DOHH2 (cell line): Measurements from ENCODE around the gene SRP19.

Source experiments
- H3F3A ChIP-seq: fragments of 200-600 bp; sonication (generic), shearing (Covaris generic); 2 replicates; pipeline ENCODE4 v1.6.0; 2016; ENCODE audit warnings: antibody characterized with exemption, mild to moderate bottlenecking; ENCODE audit not compliant: control insufficient read depth, insufficient read depth
- H3K27ac ChIP-seq: fragments of 200-600 bp; sonication (generic); 2 replicates; pipeline ENCODE4 v1.5.1; 2014; ENCODE audit warnings: low read depth, mild to moderate bottlenecking, low read length, moderate library complexity
- H3K27me3 ChIP-seq: fragments of 200-600 bp; sonication (generic); 2 replicates; pipeline ENCODE4 v1.6.1; 2014; ENCODE audit warnings: mild to moderate bottlenecking, low read length, mixed read lengths; ENCODE audit not compliant: control insufficient read depth
- H3K36me3 ChIP-seq: fragments of 200-600 bp; sonication (generic); 2 replicates; pipeline ENCODE4 v1.6.1; 2014; ENCODE audit warnings: mild to moderate bottlenecking, low read length, moderate library complexity, mixed read lengths; ENCODE audit not compliant: control insufficient read depth
- H3K4me1 ChIP-seq: fragments of 200-600 bp; sonication (generic); 2 replicates; pipeline ENCODE4 v1.6.1; 2014; ENCODE audit warnings: mild to moderate bottlenecking, low read length, mixed read lengths; ENCODE audit not compliant: control insufficient read depth
- H3K4me2 ChIP-seq: fragments of 200-600 bp; sonication (generic); 2 replicates; pipeline ENCODE4 v1.6.0; 2014; ENCODE audit warnings: mild to moderate bottlenecking, low read length, moderate library complexity
- H3K4me3 ChIP-seq: fragments of 200-600 bp; sonication (generic); 2 replicates; pipeline ENCODE4 v1.5.1; 2014; ENCODE audit warnings: mild to moderate bottlenecking, low read length, mixed read lengths
- H3K79me2 ChIP-seq: fragments of 200-600 bp; sonication (generic); 2 replicates; pipeline ENCODE4 v1.6.1; 2014; ENCODE audit warnings: mild to moderate bottlenecking, low read length, mixed read lengths; ENCODE audit not compliant: control insufficient read depth
- H3K9me2 ChIP-seq: fragments of 200-600 bp; sonication (generic); replicated peaks from 2 replicates; pipeline ENCODE4 v1.6.1; 2014; ENCODE audit warnings: mild to moderate bottlenecking, low read length, mixed read lengths; ENCODE audit not compliant: control insufficient read depth
- H3K9me3 ChIP-seq: fragments of 200-600 bp; sonication (generic); 2 replicates; pipeline ENCODE4 v1.6.1; 2014; ENCODE audit warnings: antibody characterized with exemption, low read length, mixed read lengths; ENCODE audit not compliant: control insufficient read depth, insufficient read depth
- H4K20me1 ChIP-seq: fragments of 200-600 bp; sonication (generic); 2 replicates; pipeline ENCODE4 v1.6.0; 2014; ENCODE audit warnings: low read depth, mild to moderate bottlenecking, antibody characterized with exemption, low read length, moderate library complexity; ENCODE audit not compliant: control insufficient read depth, insufficient read depth
- EZH2phosphoT487 ChIP-seq: fragments of 200-600 bp; sonication (generic); IDR thresholded peaks from 2 replicates; pipeline ENCODE4 v1.6.1; 2017; ENCODE audit warnings: borderline replicate concordance, mild to moderate bottlenecking, antibody characterized with exemption, low read length, moderate library complexity, mixed read lengths
- TF ChIP-seq, protein P1 (sequence below): fragments of 200-600 bp; sonication (generic); IDR thresholded peaks from one replicate; pipeline ENCODE4 v1.5.1; 2014; ENCODE audit warnings: antibody characterized with exemption, mild to moderate bottlenecking, low read depth, low read length; ENCODE audit not compliant: poor library complexity, severe bottlenecking

The SRP19 gene

DNA sequence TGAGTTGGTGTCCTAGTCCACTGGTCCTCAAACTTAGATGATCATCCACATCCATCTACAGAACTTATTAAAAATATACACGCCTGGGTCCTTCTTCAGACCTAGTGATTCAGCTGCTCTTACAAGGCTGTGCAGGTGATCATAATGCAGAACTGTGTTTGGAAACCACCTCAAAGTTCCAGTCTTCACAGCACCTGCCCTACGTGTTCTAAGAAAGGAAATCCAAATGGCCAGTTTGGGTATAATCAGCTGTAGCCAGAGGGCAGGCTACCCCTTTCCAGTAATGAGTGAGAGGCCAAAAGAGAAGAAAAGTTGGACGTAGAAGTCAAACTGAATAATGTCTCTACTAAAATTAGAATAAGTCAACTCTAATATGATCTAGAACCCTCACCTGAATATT is 45.5 kb downstream of the SRP19 start:
- Histone ChIP-seq H3K36me3 (peaks cover 75% of the 10 kb centered on the region), H3K79me2 (peaks cover 70% of the 10 kb centered on the region)
- TF ChIP-seq, protein P1, sequence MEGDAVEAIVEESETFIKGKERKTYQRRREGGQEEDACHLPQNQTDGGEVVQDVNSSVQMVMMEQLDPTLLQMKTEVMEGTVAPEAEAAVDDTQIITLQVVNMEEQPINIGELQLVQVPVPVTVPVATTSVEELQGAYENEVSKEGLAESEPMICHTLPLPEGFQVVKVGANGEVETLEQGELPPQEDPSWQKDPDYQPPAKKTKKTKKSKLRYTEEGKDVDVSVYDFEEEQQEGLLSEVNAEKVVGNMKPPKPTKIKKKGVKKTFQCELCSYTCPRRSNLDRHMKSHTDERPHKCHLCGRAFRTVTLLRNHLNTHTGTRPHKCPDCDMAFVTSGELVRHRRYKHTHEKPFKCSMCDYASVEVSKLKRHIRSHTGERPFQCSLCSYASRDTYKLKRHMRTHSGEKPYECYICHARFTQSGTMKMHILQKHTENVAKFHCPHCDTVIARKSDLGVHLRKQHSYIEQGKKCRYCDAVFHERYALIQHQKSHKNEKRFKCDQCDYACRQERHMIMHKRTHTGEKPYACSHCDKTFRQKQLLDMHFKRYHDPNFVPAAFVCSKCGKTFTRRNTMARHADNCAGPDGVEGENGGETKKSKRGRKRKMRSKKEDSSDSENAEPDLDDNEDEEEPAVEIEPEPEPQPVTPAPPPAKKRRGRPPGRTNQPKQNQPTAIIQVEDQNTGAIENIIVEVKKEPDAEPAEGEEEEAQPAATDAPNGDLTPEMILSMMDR = no peak
- no peak for TF ChIP-seq EZH2phosphoT487

DNA sequence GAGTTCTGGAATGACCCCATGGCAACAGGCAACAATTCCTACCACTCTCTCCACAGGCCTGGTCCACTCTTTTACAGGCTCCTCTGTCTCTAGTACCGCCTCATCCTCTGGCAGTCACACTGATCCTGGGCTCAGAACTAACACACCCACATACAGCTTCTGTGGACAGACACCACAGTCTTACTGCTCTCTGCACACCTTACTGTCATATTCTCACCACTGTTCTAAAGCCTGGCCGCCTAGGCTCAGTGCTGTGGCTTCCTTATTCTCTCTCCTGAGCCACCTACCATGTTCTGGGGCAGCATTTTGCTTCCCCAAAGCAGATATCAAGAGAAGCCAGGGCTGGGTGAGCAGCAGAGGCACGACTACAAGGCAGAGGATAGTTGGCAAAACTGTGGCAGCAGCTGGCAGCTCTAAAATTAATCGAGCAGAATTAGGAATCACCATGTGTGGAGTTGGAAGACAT is 46.1 kb downstream of the SRP19 start:
- Histone ChIP-seq H3K9me2 (no peaks in the 10 kb centered on the region), H4K20me1 (no peaks in the 10 kb centered on the region), H3K9me3 (no peaks in the 10 kb centered on the region), H3K36me3 (peaks cover 75% of the 10 kb centered on the region), H3K79me2 (peaks cover 75% of the 10 kb centered on the region), H3K27me3 (no peaks in the 10 kb centered on the region), H3K27ac (no peak overlapping the region), H3F3A (0 out of 2 replicates have a peak, but pooled peaks cover 2% of the 10 kb centered on the region), H3K4me2 (no peak overlapping the region), H3K4me3 (no peak overlapping the region), H3K4me1 (no peaks in the 10 kb centered on the region)
- no peak for TF ChIP-seq EZH2phosphoT487
- TF ChIP-seq, protein P1 = no peak

More for the DNA sequence above, 45.5 kb downstream of the SRP19 start:
- no peaks in the 10 kb centered on the region for H3K4me1 ChIP-seq
- no peaks in the 10 kb centered on the region for H3K9me2 ChIP-seq
- 0 out of 2 replicates have a peak, but pooled peaks cover 2% of the 10 kb centered on the region for H3F3A ChIP-seq
- no peaks in the 10 kb centered on the region for H3K9me3 ChIP-seq
- no peaks in the 10 kb centered on the region for H4K20me1 ChIP-seq
- no peak overlapping the region for H3K27ac ChIP-seq
- no peaks in the 10 kb centered on the region for H3K27me3 ChIP-seq
- H3K4me2 ChIP-seq = no peak overlapping the region
- H3K4me3 ChIP-seq = no peak overlapping the region

DNA sequence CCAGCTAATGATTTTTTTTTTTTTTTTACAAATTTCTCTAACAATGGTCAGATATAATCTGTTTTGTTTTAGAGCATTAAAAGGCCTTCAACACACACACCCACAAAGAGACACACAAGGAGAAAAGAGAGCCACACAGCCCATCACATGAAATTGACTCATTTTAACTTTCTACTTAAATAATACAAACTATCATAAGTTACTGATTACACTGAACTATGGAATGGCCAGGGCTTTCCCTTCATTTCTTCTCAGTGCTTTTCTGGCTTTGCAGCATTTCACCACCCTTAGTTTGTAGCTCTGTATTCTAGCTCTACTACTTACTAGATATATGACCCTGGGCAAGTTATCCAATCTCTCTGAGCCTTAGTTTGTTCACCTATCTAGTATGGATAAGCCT is 47.8 kb downstream of the SRP19 start:
- Histone ChIP-seq H3K4me1 (no peaks in the 10 kb centered on the region), H3K27me3 (no peaks in the 10 kb centered on the region), H3K9me3 (no peaks in the 10 kb centered on the region), H3K27ac (no peak overlapping the region), H4K20me1 (0 out of 2 replicates have a peak, but pooled peaks cover 4% of the 10 kb centered on the region), H3K36me3 (peaks cover 71% of the 10 kb centered on the region), H3K79me2 (peaks cover 73% of the 10 kb centered on the region), H3F3A (0 out of 2 replicates have a peak, but pooled peaks cover 2% of the 10 kb centered on the region), H3K4me3 (no peak overlapping the region), H3K4me2 (no peak overlapping the region), H3K9me2 (no peaks in the 10 kb centered on the region)
- TF ChIP-seq EZH2phosphoT487 = no peak
- TF ChIP-seq, protein P1 = no peak
